Uterus (tissue), 4 donors: ENCODE data around the gene TCAIM. TPM values are rescaled to one million over a fixed set of nuclear protein-coding genes. Genes with fewer than 3 reads are reported as not detected.
A peak's percentile ranks its signal among the peaks of the same experiment; 100 is the strongest.

Source experiments
- DNase-seq, 2 donors: peaks; one replicate each; pipeline ENCODE4 v3.0.0-alpha.2; 2019 to 2020
- H3K27ac ChIP-seq, 2 donors: fragments of 200-600 bp; sonication (generic); 1 replicate in 1 of 2; 2 replicates in 1 of 2; pipeline ENCODE4 v1.5.1; 2016 to 2018
- H3K27me3 ChIP-seq, 2 donors: fragments of 200-600 bp; sonication (generic); one replicate each; pipeline ENCODE4 v1.5.1; 2018 to 2019; ENCODE audit warnings: control low read depth in 1 of 2
- H3K36me3 ChIP-seq, 2 donors: fragments of 200-600 bp; sonication (generic); one replicate each; pipeline ENCODE4 v1.5.1; 2019; ENCODE audit warnings: control low read depth in 1 of 2
- H3K4me1 ChIP-seq, 2 donors: fragments of 200-600 bp; sonication (generic); one replicate each; pipeline ENCODE4 v1.5.1; 2018 to 2019; ENCODE audit warnings: control low read depth in 1 of 2
- H3K4me3 ChIP-seq, 2 donors: fragments of 200-600 bp; sonication (generic); 1 replicate in 1 of 2; 2 replicates in 1 of 2; pipeline ENCODE4 v1.5.1; 2018 to 2019; ENCODE audit warnings: mild to moderate bottlenecking in 1 of 2
- H3K9me3 ChIP-seq, 2 donors: fragments of 200-600 bp; sonication (generic); one replicate each; pipeline ENCODE4 v1.5.1; 2019; ENCODE audit warnings: control low read depth in 1 of 2
- POLR2A ChIP-seq, 2 donors: fragments of 450-650 bp; IDR thresholded peaks; one replicate each; pipeline ENCODE4 v1.6.1; 2016; ENCODE audit warnings: antibody characterized with exemption in 2 of 2, mild to moderate bottlenecking in 1 of 2, moderate library complexity in 1 of 2
- intact Hi-C: fragments of 100-400 bp; cut with DNase I; formaldehyde crosslinking; loops from one replicate; pipeline ENCODE4 v1.15.1; 2023; ENCODE audit warnings: low total_unique reads
- total RNA-seq, 4 donors: library from RNA; depleted of rRNA in 3 of 4; stranded (reverse); fragments of >200 nt in 3 of 4; gene quantifications; one replicate each; pipeline versions ENCODE4 v1.1.0 to v1.2.4, GENCODE V29; 2014 to 2023
- TF ChIP-seq, protein P1 (sequence below), 4 experiments: fragments of 200-600 bp in 2 of 4; fragments of 450-650 bp in 2 of 4; sonication (generic) in 2 of 4; IDR thresholded peaks; one replicate each; pipeline ENCODE4 v1.5.1; 2016 to 2019; ENCODE audit warnings: antibody characterized with exemption in 4 of 4, mild to moderate bottlenecking in 2 of 4, moderate library complexity in 1 of 4
- donor health status: DM: yes; HTN: yes; CAD: no.

The TCAIM gene
- total RNA-seq, 4 donors from 2014 or later = 3.8 to 38.7 (median 19.6) TPM

- H3K27ac ChIP-seq = no peak overlapping the region
- H3K4me1 ChIP-seq = no peaks in the 10 kb centered on the region
- H3K4me3 ChIP-seq = no peak overlapping the region
- no peak for TF ChIP-seq POLR2A (IDR thresholded peaks at IDR 0.05)
- TF ChIP-seq, protein P1, sequence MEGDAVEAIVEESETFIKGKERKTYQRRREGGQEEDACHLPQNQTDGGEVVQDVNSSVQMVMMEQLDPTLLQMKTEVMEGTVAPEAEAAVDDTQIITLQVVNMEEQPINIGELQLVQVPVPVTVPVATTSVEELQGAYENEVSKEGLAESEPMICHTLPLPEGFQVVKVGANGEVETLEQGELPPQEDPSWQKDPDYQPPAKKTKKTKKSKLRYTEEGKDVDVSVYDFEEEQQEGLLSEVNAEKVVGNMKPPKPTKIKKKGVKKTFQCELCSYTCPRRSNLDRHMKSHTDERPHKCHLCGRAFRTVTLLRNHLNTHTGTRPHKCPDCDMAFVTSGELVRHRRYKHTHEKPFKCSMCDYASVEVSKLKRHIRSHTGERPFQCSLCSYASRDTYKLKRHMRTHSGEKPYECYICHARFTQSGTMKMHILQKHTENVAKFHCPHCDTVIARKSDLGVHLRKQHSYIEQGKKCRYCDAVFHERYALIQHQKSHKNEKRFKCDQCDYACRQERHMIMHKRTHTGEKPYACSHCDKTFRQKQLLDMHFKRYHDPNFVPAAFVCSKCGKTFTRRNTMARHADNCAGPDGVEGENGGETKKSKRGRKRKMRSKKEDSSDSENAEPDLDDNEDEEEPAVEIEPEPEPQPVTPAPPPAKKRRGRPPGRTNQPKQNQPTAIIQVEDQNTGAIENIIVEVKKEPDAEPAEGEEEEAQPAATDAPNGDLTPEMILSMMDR (IDR thresholded peaks at IDR 0.05) = no peak
- H3K36me3 ChIP-seq = no peaks in the 10 kb centered on the region
- no peak for DNase-seq
- H3K27me3 ChIP-seq = no peaks in the 10 kb centered on the region
- H3K9me3 ChIP-seq = no peaks in the 10 kb centered on the region
- intact Hi-C loops = no loop called here
Observed at GRCh38 chr3:44301746-44302145, 36.8 kb upstream of the TCAIM start.

- Histone ChIP-seq H3K9me3 (no peaks in the 10 kb centered on the region), H3K36me3 (no peaks in the 10 kb centered on the region), H3K27me3 (no peaks in the 10 kb centered on the region), H3K27ac (no peak overlapping the region), H3K4me1 (no peaks in the 10 kb centered on the region), H3K4me3 (no peak overlapping the region)
- DNase-seq = no peak
- intact Hi-C loops = no loop called here
- TF ChIP-seq, protein P1 (IDR thresholded peaks at IDR 0.05) = no peak
- TF ChIP-seq POLR2A (IDR thresholded peaks at IDR 0.05) = no peak
Observed at GRCh38 chr3:44309500-44309899, 29.1 kb upstream of the TCAIM start.

DNA sequence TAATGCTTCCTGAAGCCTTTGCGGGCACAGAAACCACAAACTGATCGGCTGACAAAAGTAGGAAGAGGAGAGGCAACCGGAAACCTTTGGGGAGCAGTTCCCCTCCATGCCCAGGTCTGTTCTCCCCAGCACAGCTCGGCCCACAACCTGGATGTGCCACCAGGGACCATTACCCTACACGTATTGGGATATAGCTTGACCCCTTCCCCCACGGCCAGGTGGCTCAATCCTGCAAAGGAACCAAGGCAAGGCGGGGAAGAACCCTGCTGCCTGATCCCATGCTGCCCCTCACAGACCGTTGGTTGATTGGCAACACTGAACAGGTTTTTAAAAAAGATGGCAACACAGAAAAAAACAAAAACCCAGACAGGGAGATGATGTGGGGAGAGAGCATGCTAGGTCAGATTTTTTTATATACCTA lies 19.7 kb upstream of the TCAIM start:
- Histone ChIP-seq H3K27me3 (no peaks in the 10 kb centered on the region), H3K27ac (no peak overlapping the region), H3K9me3 (no peaks in the 10 kb centered on the region), H3K36me3 (no peaks in the 10 kb centered on the region), H3K4me3 (no peak overlapping the region), H3K4me1 (no peaks in the 10 kb centered on the region)
- no peak for DNase-seq
- intact Hi-C loops = no loop called here
- no peak for TF ChIP-seq POLR2A (IDR thresholded peaks at IDR 0.05)
- TF ChIP-seq, protein P1 (IDR thresholded peaks at IDR 0.05) = no peak

DNA sequence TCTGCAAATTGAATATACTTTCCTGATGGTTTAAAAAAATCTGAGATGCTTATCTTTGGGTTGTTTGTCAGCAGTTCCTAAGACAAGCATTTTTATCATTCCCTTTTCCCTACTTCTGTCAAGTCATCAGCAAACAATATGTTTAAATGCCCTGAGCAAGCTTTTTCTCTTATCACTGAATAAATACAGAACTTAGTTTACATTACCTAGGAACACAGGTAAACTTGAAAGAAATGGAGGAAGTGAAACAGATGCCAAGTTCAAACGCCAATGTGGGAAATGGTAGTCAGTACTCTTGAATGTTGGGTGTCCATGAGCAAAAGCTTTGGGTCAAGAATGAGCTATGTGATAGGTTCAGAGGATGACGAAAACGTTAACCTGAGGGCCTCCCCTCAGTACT lies 17.2 kb upstream of the TCAIM start:
- no peaks in the 10 kb centered on the region for H3K9me3 ChIP-seq
- no peak for TF ChIP-seq POLR2A (IDR thresholded peaks at IDR 0.05)
- TF ChIP-seq, protein P1 (IDR thresholded peaks at IDR 0.05) = no peak
- no peak for DNase-seq
- H3K27ac ChIP-seq = no peak overlapping the region
- H3K4me3 ChIP-seq = no peak overlapping the region
- H3K36me3 ChIP-seq = no peaks in the 10 kb centered on the region
- H3K27me3 ChIP-seq = no peaks in the 10 kb centered on the region
- intact Hi-C loops = no loop called here
- no peaks in the 10 kb centered on the region for H3K4me1 ChIP-seq

DNA sequence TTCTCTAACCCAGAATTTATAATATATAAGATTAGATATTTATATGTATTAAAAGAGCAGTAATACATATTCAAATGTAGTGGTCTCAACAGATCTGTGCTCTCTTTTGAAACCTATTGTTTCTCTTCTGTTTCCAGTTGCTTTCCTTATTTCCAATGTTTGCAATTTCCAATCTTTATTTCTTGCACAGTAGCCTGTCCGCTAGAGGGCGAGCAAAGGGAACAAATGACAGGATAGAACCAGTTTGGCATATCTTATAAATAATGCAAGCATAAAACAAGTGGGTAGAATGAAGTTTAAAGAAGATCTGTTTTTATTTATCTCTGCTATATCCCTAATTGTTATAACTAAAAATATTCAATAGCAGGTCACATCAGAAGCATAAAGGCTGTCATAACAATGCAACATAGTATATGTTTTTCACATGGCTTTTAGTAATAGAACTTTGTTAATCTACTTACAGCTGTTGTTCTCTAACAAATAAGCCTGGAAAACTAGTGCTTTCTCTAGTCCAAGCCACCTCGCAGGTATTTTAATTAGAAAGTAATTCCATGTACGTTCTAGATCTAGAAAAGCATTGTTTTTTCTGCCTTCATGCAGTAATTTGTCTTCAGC lies 15.1 kb upstream of the TCAIM start:
- intact Hi-C loops = no loop called here
- TF ChIP-seq POLR2A (IDR thresholded peaks at IDR 0.05) = no peak
- TF ChIP-seq, protein P1 (IDR thresholded peaks at IDR 0.05) = peak; percentile 66 to 75 (median 70)
- peak; percentile 63 to 72 for DNase-seq

More for the DNA sequence above, 15.1 kb upstream of the TCAIM start:
- no peaks in the 10 kb centered on the region for H3K4me1 ChIP-seq
- H3K27me3 ChIP-seq = no peaks in the 10 kb centered on the region
- no peak overlapping the region for H3K4me3 ChIP-seq
- no peak overlapping the region for H3K27ac ChIP-seq
- no peaks in the 10 kb centered on the region for H3K9me3 ChIP-seq
- no peaks in the 10 kb centered on the region for H3K36me3 ChIP-seq
